CD14-positive monocyte (primary cell): ENCODE results near the gene TPRKB. TPM values are rescaled to one million over a fixed set of nuclear protein-coding genes. Genes with fewer than 3 reads are reported as not detected.
"Not testable (repeated sequence)": the region's sequence is repeated elsewhere in the genome, so short reads cannot be mapped to it uniquely, and the experiment has no call there.

Experiments used
- DNase-seq, 3 donors: peaks; one replicate each; pipeline ENCODE4 v3.0.0-alpha.2; 2011 to 2022
- H2AFZ ChIP-seq: 2 replicates; pipeline ENCODE4 v1.6.0; 2012; ENCODE audit warnings: mild to moderate bottlenecking, low read depth, low read length, inconsistent platforms; ENCODE audit not compliant: insufficient read depth, poor library complexity, severe bottlenecking
- H3K27ac ChIP-seq, 2 donors: 1 replicate in 1 of 2; 2 replicates in 1 of 2; pipeline ENCODE4 v1.5.1; 2012 to 2013; ENCODE audit warnings: low read length in 2 of 2, control low read depth in 1 of 2, inconsistent platforms in 1 of 2, low read depth in 1 of 2, mild to moderate bottlenecking in 1 of 2
- H3K27me3 ChIP-seq, 2 donors: one replicate each; pipeline versions ENCODE4 v1.6.0 to v1.6.1; 2011 to 2013; ENCODE audit warnings: low read length in 2 of 2; ENCODE audit not compliant: control insufficient read depth in 2 of 2, insufficient read depth in 2 of 2
- H3K36me3 ChIP-seq, 2 donors: replicated peaks in 1 of 2; 1 replicate in 1 of 2; 2 replicates in 1 of 2; pipeline versions ENCODE4 v1.5.1 to v1.6.1; 2012 to 2013; ENCODE audit warnings: low read length in 2 of 2, control low read depth in 1 of 2, inconsistent platforms in 1 of 2, mild to moderate bottlenecking in 1 of 2; ENCODE audit not compliant: insufficient read depth in 2 of 2, control insufficient read depth in 1 of 2
- H3K4me1 ChIP-seq, 2 donors: 1 replicate in 1 of 2; 2 replicates in 1 of 2; pipeline versions ENCODE4 v1.5.1 to v1.6.1; 2012 to 2013; ENCODE audit warnings: low read length in 2 of 2, control low read depth in 1 of 2, inconsistent platforms in 1 of 2, mild to moderate bottlenecking in 1 of 2, moderate library complexity in 1 of 2; ENCODE audit not compliant: insufficient read depth in 2 of 2, control insufficient read depth in 1 of 2
- H3K4me2 ChIP-seq: replicated peaks from 2 replicates; pipeline ENCODE3; 2012; ENCODE audit warnings: low read length, moderate library complexity, mild to moderate bottlenecking; ENCODE audit not compliant: poor library complexity, severe bottlenecking; ENCODE audit errors: extremely low read depth
- H3K4me3 ChIP-seq, 3 experiments: fragments of 200-600 bp in 1 of 3; sonication (generic) in 1 of 3; replicated peaks in 1 of 3; 1 replicate in 2 of 3; 2 replicates in 1 of 3; pipeline ENCODE4 v1.5.1; 2011 to 2013; ENCODE audit warnings: low read length in 3 of 3, mild to moderate bottlenecking in 3 of 3, control low read depth in 2 of 3, low read depth in 2 of 3, inconsistent platforms in 1 of 3, moderate library complexity in 1 of 3
- H3K79me2 ChIP-seq: 2 replicates; pipeline ENCODE4 v1.6.0; 2012; ENCODE audit warnings: mild to moderate bottlenecking, control low read depth, inconsistent platforms, low read length, moderate library complexity; ENCODE audit not compliant: insufficient read depth
- H3K9ac ChIP-seq: 2 replicates; pipeline ENCODE4 v1.6.0; 2017; ENCODE audit warnings: low read length, mild to moderate bottlenecking; ENCODE audit not compliant: insufficient read depth, poor library complexity, severe bottlenecking
- H3K9me3 ChIP-seq, 2 donors: replicated peaks in 1 of 2; 1 replicate in 1 of 2; 2 replicates in 1 of 2; pipeline versions ENCODE4 v1.5.1 to v1.6.1; 2012 to 2013; ENCODE audit warnings: low read length in 2 of 2, control low read depth in 1 of 2; ENCODE audit not compliant: control insufficient read depth in 1 of 2, insufficient read depth in 1 of 2
- H4K20me1 ChIP-seq: 2 replicates; pipeline ENCODE4 v1.6.0; 2012; ENCODE audit warnings: mild to moderate bottlenecking, low read length, control low read depth, moderate library complexity; ENCODE audit not compliant: insufficient read depth
- H3K27ac Mint-ChIP-seq, 7 donors: one replicate each; pipeline ENCODE4 v1.8.0; 2020; ENCODE audit warnings: mild to moderate bottlenecking in 7 of 7, mixed read lengths in 7 of 7, moderate library complexity in 6 of 7, inconsistent platforms in 2 of 7
- H3K27me3 Mint-ChIP-seq, 3 donors: one replicate each; pipeline ENCODE4 v1.8.0; 2021 to 2022; ENCODE audit warnings: low read depth in 3 of 3, mild to moderate bottlenecking in 3 of 3, mixed read lengths in 3 of 3, moderate library complexity in 3 of 3, inconsistent platforms in 1 of 3
- H3K36me3 Mint-ChIP-seq, 2 donors: one replicate each; pipeline ENCODE4 v1.8.0; 2020; ENCODE audit warnings: mixed read lengths in 2 of 2, inconsistent platforms in 1 of 2, mild to moderate bottlenecking in 1 of 2
- H3K4me1 Mint-ChIP-seq: one replicate; pipeline ENCODE4 v1.8.0; 2020; ENCODE audit warnings: mild to moderate bottlenecking, mixed read lengths
- H3K4me3 Mint-ChIP-seq, 2 donors: one replicate each; pipeline ENCODE4 v1.8.0; 2020; ENCODE audit warnings: mild to moderate bottlenecking in 2 of 2, mixed read lengths in 2 of 2, moderate library complexity in 1 of 2
- H3K9me3 Mint-ChIP-seq, 7 donors: one replicate each; pipeline ENCODE4 v1.8.0; 2020 to 2022; ENCODE audit warnings: mixed read lengths in 7 of 7, mild to moderate bottlenecking in 6 of 7, moderate library complexity in 6 of 7, inconsistent platforms in 2 of 7
- CTCF ChIP-seq: fragments of 200-600 bp; IDR thresholded peaks from one replicate; pipeline ENCODE4 v1.8.0; 2022; ENCODE audit warnings: antibody characterized with exemption, mild to moderate bottlenecking
- WGBS: methylation state at CpG from one replicate; pipeline ENCODE4 v1.1.5; 2013; ENCODE audit warnings: missing lambda C conversion rate; ENCODE audit not compliant: insufficient coverage; 5-methylcytosine and 5-hydroxymethylcytosine counted together
- intact Hi-C, 2 donors: fragments of 100-400 bp; cut with micrococcal nuclease; formaldehyde crosslinking; loops; one replicate each; pipeline versions ENCODE4 v1.15.0 to v1.15.1; 2023
- polyA plus RNA-seq, 3 donors: library from polyadenylated mRNA; depleted of rRNA in 1 of 3; unstranded in 2 of 3; stranded (reverse) in 1 of 3; fragments of 300-500 nt in 2 of 3; fragments of >200 nt in 1 of 3; fragmentation: Illumina TruSeq in 2 of 3; gene quantifications; 1 replicate in 2 of 3; 2 replicates in 1 of 3; pipeline ENCODE4 v1.2.3, GENCODE V29; 2012 to 2021

TPRKB gene
- polyA plus RNA-seq, 3 donors: 26.9 to 69.1 (median 65.8) TPM

- WGBS: 95% methylated on average over 5 of the region's 5 CpGs
- no peak overlapping the region for H3K9ac ChIP-seq
- intact Hi-C loops: no loop called here
- peaks cover 43% of the 10 kb centered on the region for H3K4me1 Mint-ChIP-seq
- H3K4me2 ChIP-seq: no peak overlapping the region
- no peaks in the 10 kb centered on the region for H3K27me3 ChIP-seq
- H3K36me3 Mint-ChIP-seq: no peaks in the 10 kb centered on the region
- H3K79me2 ChIP-seq: no peaks in the 10 kb centered on the region
- H3K4me3 Mint-ChIP-seq: no peak overlapping the region
- peaks cover 0 to 8% (median 2%) of the 10 kb centered on the region in 3 donors for H3K27me3 Mint-ChIP-seq
- H3K27ac Mint-ChIP-seq: peak overlapping the region in 1 of 7 donors; percentile 45
- H3K9me3 Mint-ChIP-seq: no peaks in the 10 kb centered on the region
- H3K4me3 ChIP-seq: no peak overlapping the region
- H3K27ac ChIP-seq: no peak overlapping the region
- no peaks in the 10 kb centered on the region for H3K9me3 ChIP-seq
- DNase-seq: no peak
- no peak for TF ChIP-seq CTCF
- no peaks in the 10 kb centered on the region for H3K36me3 ChIP-seq
- H3K4me1 ChIP-seq: peaks cover 34 to 35% of the 10 kb centered on the region in 2 donors
- H4K20me1 ChIP-seq: no peaks in the 10 kb centered on the region
- H2AFZ ChIP-seq: peak overlapping the region; percentile 70
These were observed 33.5 kb downstream of the TPRKB start for GRCh38 chr2:73703675-73704074.

DNA sequence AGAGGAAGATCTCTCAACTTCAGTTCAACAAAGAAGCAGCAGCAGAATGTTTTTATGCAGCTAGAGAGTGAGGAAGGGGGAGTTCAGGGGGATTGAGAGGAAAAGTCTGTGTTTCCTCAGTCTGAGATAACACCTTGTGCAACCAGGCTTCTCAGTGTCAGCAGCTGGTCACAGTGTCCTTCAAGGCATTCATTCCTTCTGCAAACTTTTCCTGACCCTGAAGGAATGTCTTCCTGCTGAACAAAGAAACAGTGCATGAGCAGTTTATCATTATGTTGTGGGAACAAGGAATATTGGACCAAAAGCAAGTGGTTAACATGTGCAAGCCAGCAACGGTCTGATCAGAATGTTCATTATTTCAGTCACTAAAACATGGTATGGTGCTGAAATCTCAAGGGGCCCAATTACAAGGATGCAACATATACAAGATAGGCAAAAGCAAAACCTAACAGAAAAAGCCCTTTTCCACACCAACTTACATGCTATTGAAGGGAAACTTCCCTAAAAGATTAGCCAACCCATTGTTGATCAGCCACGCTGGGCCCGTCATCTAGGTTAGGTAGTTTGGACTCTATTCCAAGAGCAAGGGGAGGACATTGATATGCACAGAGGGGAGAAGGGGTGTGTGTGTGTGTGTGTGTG is 34.2 kb downstream of the TPRKB start:
- H3K4me3 ChIP-seq, H3K4me3 Mint-ChIP-seq, H3K27me3 ChIP-seq, H3K79me2 ChIP-seq, H4K20me1 ChIP-seq, DNase-seq, H3K36me3 ChIP-seq, H3K9me3 ChIP-seq, H3K36me3 Mint-ChIP-seq, intact Hi-C loops, H2AFZ ChIP-seq, H3K27ac Mint-ChIP-seq, H3K27ac ChIP-seq, H3K9ac ChIP-seq, H3K4me2 ChIP-seq, H3K27me3 Mint-ChIP-seq, H3K9me3 Mint-ChIP-seq: not testable (repeated sequence)
- H3K4me1 ChIP-seq: peaks cover 34 to 35% of the 10 kb centered on the region in 2 donors
- H3K4me1 Mint-ChIP-seq: peaks cover 43% of the 10 kb centered on the region
- WGBS: 40% methylated on average over 1 of the region's 3 CpGs
